KBM-7 (cell line): ENCODE measurements around the gene BTF3L4.
A peak's percentile ranks its signal among the peaks of the same experiment; 100 is the strongest.

Source experiments
- DNase-seq: peaks from one replicate; pipeline ENCODE4 v3.0.0-alpha.2; 2015
- in situ Hi-C: fragments of 300-500 bp; cut with MboI; formaldehyde crosslinking; loops from 2 replicates; pipeline ENCODE4 v1.14.3; 2020; ENCODE audit warnings: low sequenced_read_pairs, low pct_unique_long_range_greater_than_20kb, mixed read lengths

The BTF3L4 gene

DNA sequence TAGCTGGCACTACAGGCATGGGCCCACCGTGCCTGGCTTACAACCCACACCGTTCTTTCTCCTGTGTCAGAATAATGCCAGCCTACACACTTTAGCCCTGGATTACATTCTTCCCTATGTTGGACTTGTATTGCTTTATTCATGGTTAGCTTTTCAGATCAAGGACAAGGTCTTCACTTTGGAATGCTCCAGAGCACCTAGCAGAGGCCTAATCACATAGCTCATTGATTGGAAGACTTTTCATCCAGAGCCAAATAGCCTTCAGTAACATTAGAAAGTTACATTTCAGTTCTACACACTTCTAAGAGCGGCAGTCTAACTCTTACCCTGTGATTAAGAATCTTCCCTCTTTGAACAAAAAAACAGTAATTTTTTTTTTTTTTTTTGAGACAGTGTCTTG is 56.4 kb downstream of the BTF3L4 start:
- in situ Hi-C loops = no loop called here
- DNase-seq = no peak

DNA sequence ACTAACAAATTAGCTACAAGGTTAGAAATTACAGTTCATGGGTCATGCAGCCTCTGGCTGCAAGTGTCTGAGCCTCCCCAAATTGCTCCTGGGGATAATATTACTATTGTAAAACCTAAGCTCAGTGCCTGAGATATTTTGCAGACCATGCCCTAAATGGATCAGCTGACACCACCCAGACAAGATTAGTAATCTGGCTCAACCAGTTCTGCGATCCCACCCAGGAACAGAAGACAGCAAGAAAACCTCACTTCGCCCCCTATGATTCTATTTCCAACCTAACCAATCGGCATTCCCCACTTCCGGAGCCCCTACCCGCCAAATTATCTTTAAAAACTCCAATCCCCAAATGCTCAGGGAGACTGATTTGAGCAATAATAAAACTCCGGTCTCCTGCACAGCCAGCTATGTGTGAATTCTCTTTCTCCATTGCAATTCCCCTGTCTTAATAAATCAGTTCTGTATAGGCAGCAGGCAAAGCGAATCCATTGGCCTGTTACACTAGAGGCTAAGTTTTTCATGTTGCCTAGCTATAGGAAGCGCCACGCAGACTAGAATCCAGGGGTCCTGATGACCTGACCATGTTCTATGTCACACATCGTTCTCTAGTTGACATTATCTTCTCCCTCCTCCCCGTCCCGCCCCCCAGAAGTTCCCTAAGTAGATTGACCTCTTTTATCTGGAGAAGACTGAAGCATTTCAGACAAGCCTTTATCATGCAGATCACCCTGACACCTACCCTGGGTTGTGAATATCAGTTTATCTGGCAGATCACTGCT is 63.4 kb downstream of the BTF3L4 start:
- DNase-seq = no peak
- in situ Hi-C loops = no loop called here

DNA sequence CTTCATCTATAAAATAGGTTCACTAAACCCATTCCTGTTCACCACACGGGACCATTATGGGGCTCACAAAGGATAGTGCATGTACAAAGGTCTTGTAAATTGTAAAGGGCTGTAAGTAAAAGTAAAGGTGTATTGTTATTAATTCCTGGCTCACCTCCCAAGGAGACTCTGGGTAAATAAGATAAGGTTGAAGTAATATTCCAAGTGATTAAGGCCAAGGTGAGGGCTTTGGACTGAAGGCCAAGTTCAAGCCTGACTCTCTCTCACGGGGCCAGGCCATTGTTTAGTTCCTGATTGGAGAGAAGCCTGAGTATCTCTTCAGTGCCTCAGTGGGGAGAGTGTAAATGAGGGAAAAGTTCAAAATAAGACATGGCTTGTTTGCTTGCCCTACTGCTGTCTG is 66.3 kb downstream of the BTF3L4 start:
- in situ Hi-C loops = no loop called here
- DNase-seq = no peak

DNA sequence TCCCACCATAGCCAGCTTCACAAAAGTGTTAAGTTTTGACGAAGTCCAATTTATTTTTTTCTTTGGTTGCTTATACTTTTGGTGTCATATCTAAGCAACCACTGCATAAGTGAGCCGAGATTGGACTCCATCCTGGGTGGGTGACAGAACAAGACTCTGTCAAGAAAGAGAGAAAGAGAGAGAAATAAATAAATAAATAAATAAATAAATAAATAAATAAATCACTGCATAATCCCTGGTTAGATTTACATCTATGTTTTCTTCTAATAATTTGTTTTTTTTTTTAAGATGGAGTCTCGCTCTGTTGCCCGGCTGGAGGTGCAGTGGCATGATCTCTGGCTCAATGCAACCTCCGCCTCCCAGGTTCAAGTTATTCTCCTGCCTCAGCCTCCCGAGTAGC is 67.5 kb downstream of the BTF3L4 start:
- no peak for DNase-seq
- in situ Hi-C loops = no loop called here

DNA sequence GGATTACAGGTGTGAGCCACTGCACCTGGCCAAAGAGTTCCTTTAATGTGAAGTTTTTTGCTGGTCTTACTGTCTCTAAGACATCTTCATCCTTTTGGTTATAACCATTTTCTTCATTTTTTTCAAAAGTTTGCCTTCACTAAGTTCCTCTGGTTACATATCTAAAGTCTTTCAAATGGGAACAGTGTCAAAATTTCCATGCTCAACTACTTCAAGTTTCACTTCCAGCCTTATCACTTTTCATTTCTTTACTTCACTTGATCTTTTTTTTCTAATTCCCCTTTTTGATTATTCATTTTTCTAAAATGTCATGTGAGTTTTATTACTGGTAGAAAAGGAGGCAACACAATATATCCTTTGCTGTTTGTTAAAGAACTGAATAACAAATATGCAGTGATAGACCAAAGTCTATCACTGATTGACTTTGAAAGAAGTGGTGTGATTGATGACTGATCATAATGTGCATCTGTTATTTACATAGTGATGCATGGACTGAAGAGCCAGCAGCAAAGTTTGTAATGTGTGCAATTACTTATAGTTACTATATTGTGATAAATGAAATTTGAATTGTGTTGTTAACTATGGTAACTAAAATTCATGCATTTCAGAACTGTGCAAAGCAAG is 69.8 kb downstream of the BTF3L4 start:
- in situ Hi-C loops = no loop called here
- no peak for DNase-seq

DNA sequence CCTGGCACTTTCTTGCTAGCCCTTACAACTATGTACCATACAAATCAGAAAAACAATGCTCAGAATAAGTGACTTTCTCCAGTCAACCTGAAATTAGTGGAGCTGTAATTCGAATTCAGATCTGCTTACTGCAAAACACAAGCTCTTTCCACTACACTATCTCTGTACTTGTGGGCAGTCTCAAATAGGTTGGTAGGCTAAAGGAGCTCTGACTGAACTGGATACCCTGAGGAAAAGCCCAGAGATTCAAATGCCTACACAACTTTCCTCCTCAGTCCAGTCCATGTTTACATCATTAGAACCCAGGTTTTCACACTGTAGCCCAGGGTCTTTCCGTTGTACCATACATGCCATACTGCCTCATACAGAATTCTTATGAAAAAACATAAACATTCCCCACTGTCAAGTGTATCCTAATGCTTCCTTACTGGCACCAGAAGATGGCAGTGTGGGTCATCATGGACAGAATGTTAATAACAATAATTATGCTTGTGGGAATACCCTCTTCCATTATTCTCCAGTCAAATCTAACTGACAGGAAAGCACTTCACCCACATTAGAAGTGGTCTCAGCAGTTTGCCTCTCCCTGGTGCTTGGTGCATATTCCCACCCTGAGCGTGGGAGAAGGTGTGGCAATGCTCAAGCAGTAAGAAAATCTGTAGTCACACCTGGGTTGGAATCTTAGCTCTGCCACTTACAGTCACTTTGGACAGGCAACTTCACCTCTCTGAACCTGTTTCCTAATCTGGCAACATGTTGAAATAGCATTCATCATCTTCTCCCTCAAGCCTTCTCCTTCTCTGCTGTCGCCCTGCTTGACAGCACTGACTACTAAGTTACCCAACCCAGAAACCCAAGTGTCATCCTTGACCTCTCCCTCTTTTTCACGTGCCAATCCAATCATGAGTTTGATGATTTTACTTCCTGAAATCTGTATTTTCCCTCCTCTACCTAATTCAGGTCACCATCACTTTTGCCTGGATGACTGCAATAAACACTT is 71.4 kb downstream of the BTF3L4 start:
- in situ Hi-C loops = no loop called here
- DNase-seq = peak; percentile 54

DNA sequence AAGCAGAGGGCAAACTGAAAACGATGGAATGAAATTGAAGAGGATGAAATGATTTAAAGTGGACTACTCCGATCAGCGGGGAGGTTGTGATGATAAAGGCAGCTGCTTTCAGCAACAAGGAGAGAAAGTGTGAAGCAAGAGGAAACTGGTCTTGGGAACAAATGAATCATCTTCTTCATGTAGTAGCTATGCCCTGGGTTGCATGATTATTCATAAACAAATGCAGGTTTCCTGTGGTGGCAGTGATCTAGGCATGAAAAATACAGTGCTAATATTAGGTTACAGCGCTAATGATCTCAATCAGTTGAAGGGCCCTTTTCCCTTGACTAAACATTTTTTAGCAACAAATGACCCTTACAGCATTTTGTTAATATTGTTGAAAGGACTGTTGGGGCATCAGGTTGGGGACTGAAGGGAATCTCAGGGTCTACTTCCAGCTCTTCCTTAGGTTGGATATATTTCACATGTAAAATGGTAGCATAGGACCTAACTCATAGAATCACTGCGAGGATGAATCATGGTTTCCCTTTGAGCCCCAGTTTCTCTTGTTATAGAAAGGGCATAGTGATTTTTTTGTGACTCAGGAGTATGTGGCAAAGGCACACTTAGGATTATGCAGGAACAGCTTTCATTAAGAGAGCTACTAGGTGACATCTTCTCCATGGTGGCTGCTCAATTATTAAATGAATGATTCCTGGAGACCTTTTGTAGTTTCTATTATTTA is 83.9 kb downstream of the BTF3L4 start:
- in situ Hi-C loops = no loop called here
- peak; percentile 23 for DNase-seq
